Omental fat pad (tissue), 4 donors: ENCODE measurements around the gene KRT31. TPM values are rescaled to one million over a fixed set of nuclear protein-coding genes. Genes with fewer than 3 reads are reported as not detected.

Experiments
- ATAC-seq: fragments of 150-250 bp; one replicate; pipeline ENCODE4 v1.9.1; 2016; ENCODE audit warnings: mild to moderate bottlenecking, moderate library complexity; ENCODE audit not compliant: low FRiP score
- DNase-seq: peaks from one replicate; pipeline ENCODE4 v3.0.0-alpha.2; 2019; ENCODE audit warnings: low spot score
- CTCF ChIP-seq, 3 donors: fragments of 450-650 bp; IDR thresholded peaks; one replicate each; pipeline ENCODE4 v1.5.1; 2016 to 2017; ENCODE audit warnings: antibody characterized with exemption in 3 of 3, mild to moderate bottlenecking in 3 of 3, moderate library complexity in 2 of 3
- total RNA-seq, 4 donors: library from RNA; depleted of rRNA; stranded (reverse); fragments of >200 nt; gene quantifications; one replicate each; pipeline ENCODE4 v1.1.0, GENCODE V29; 2016

KRT31 gene
- total RNA-seq = not detected

GRCh38 chr17:41396996-41397660 is at the start of gene KRT31:
Gene KRT31 (minus strand): TSS chr17:41397608. CDS start chr17:41397539, 69 bp downstream.
- no peak for DNase-seq
- no peak for TF ChIP-seq CTCF (IDR thresholded peaks at IDR 0.05)
- ATAC-seq = no peak

GRCh38 chr17:41446806-41447205 is 49.4 kb upstream of the KRT31 start:
- DNase-seq = no peak
- TF ChIP-seq CTCF (IDR thresholded peaks at IDR 0.05) = no peak
- ATAC-seq = peak; percentile 84

DNA sequence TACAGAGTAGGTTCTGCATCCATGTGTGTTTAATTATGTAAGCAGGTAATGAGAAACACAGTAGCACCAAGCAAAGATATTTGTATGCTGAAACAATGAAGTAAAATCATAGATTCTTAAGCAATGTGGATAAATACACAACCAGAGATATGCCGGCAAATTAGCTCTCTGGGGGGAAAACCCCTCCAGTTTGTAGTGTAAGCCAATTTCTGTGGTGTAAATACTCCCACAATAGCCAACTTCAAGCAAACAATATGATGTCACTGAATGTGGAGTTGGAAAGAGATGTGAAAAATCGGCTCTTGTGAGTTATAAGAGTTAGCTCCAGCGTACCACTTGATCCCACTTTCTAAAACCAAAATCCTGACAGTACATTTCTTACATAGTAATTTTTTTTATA is 47.2 kb upstream of the KRT31 start:
- no peak for TF ChIP-seq CTCF (IDR thresholded peaks at IDR 0.05)
- ATAC-seq (no peak), DNase-seq (no peak)

- ATAC-seq = no peak
- TF ChIP-seq CTCF (IDR thresholded peaks at IDR 0.05) = no peak
- no peak for DNase-seq
Measured at GRCh38 chr17:41444186-41444585, 46.8 kb upstream of the KRT31 start.

- ATAC-seq = no peak
- DNase-seq = no peak
Measured at GRCh38 chr17:41442739-41443138, 45.3 kb upstream of the KRT31 start.

DNA sequence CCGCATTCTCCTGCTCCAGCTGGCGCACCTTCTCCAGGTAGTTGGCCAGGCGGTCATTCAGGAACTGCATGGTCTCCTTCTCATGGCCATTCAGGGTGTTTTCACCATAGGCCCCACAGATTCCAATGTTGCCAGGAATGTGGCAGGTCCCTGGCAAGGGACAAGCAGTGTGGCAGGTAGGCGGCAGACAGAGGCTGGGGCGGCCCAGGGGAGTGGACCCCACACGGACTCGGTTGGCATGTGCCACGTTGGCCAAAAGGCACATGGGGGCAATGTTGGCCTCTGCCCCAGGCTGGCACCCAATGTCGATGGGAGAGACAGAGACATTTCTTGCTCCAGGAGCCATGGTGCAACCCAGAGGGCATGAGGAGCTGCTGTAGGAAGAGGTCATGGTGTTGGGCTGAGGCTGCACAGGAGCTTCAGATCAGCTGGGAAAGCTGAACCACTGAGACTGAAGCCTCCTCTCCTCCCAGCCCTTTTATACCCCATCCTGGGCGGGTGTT is 43.2 kb upstream of the KRT31 start, which contains the start of gene KRT38:
TSS of gene KRT38 (minus strand) at position 453 of the 503 bp plus-strand sequence. CDS start at position 391, 62 bp downstream.
- DNase-seq = no peak
- TF ChIP-seq CTCF (IDR thresholded peaks at IDR 0.05) = no peak
- ATAC-seq = no peak

More at GRCh38 chr17:41442739-41443138, 45.3 kb upstream of the KRT31 start:
- no peak for TF ChIP-seq CTCF (IDR thresholded peaks at IDR 0.05)

GRCh38 chr17:41439375-41439774 is 42.0 kb upstream of the KRT31 start:
- DNase-seq (no peak), ATAC-seq (no peak)
- no peak for TF ChIP-seq CTCF (IDR thresholded peaks at IDR 0.05)
